A673 (cell line): Measurements from ENCODE around the gene SMURF1. TPM values are rescaled to one million over a fixed set of nuclear protein-coding genes. Genes with fewer than 3 reads are reported as not detected.

Experiments used
- BruUV-seq: library from RNA; stranded (reverse); fragments of 400-500 nt; replicated peaks from 2 replicates; lab custom pipeline; 2021; lab: Mats Ljungman, UMichigan
- CTCF ChIA-PET: fragments of 300-600 bp; sonication (Branson Sonifier 250); formaldehyde crosslinking; loops from one replicate; lab custom pipeline; 2022; ENCODE audit warnings: antibody characterized with exemption; lab: Charles Lee
- POLR2A ChIA-PET: fragments of 300-600 bp; sonication (Branson Sonifier 250); formaldehyde crosslinking; loops from one replicate; lab custom pipeline; 2022; ENCODE audit warnings: antibody characterized with exemption; ENCODE audit not compliant: low non-redundant PET; lab: Charles Lee
- DNase-seq: peaks from one replicate; pipeline ENCODE4 v3.0.0-alpha.2; 2015; ENCODE audit warnings: low spot score
- H3K27ac ChIP-seq: fragments of 200-600 bp; sonication (generic); 2 replicates; pipeline ENCODE4 v1.5.1; 2016; ENCODE audit warnings: mixed run types, low read depth, mild to moderate bottlenecking, mixed read lengths, antibody characterized with exemption, low read length; ENCODE audit not compliant: poor library complexity, severe bottlenecking
- H3K27me3 ChIP-seq: fragments of 200-600 bp; sonication (generic); replicated peaks from 2 replicates; pipeline ENCODE4 v1.6.1; 2017; ENCODE audit warnings: mixed run types, low read depth, mild to moderate bottlenecking, mixed read lengths, antibody characterized with exemption, low read length; ENCODE audit not compliant: insufficient read depth, poor library complexity
- H3K36me3 ChIP-seq: fragments of 200-600 bp; sonication (generic); 2 replicates; pipeline ENCODE4 v1.6.1; 2016; ENCODE audit warnings: mixed run types, mild to moderate bottlenecking, mixed read lengths, antibody characterized with exemption, low read length; ENCODE audit not compliant: insufficient read depth, poor library complexity, severe bottlenecking
- H3K4me1 ChIP-seq: fragments of 200-600 bp; sonication (generic); 2 replicates; pipeline ENCODE4 v1.6.1; 2017; ENCODE audit warnings: mixed run types, mild to moderate bottlenecking, mixed read lengths, antibody characterized with exemption, low read length; ENCODE audit not compliant: insufficient read depth, poor library complexity, severe bottlenecking
- H3K4me3 ChIP-seq: fragments of 200-600 bp; sonication (generic); 2 replicates; pipeline ENCODE4 v1.5.1; 2016; ENCODE audit warnings: low read depth, mixed run types, mild to moderate bottlenecking, mixed read lengths, low read length; ENCODE audit not compliant: poor library complexity, severe bottlenecking
- H3K9me3 ChIP-seq: fragments of 200-600 bp; sonication (generic); 2 replicates; pipeline ENCODE4 v1.6.1; 2016; ENCODE audit warnings: mixed run types, low read depth, mild to moderate bottlenecking, mixed read lengths, antibody characterized with exemption, low read length; ENCODE audit not compliant: poor library complexity, severe bottlenecking
- CTCF ChIP-seq: fragments of 300-800, 200-600 bp; sonication (generic); conservative IDR thresholded peaks from 2 replicates; pipeline ENCODE4 v1.5.1; 2017; ENCODE audit warnings: low read depth, mild to moderate bottlenecking, antibody characterized with exemption, low read length, moderate library complexity, mixed read lengths
- EZH2 ChIP-seq: fragments of 200-600 bp; sonication (generic); IDR thresholded peaks from 2 replicates; pipeline ENCODE4 v1.6.1; 2017; ENCODE audit warnings: borderline replicate concordance, low read depth, mild to moderate bottlenecking, mixed read lengths, antibody characterized with exemption, low read length; ENCODE audit not compliant: poor library complexity, severe bottlenecking
- intact Hi-C: fragments of 100-400 bp; cut with micrococcal nuclease; formaldehyde crosslinking; loops from one replicate; pipeline ENCODE4 v1.10.0; 2022; ENCODE audit not compliant: unreplicated experiment
- total RNA-seq: library from RNA; stranded (reverse); gene quantifications from 2 replicates; pipeline ENCODE4 v1.2.3, GENCODE V29; 2021

SMURF1 gene
- total RNA-seq, 1 experiment from 2014 or later: 16.5 TPM

GRCh38 chr7:99131290-99131689, 12.6 kb downstream of the SMURF1 start:
- DNase-seq: no peak
- Histone ChIP-seq H3K4me1 (peaks cover 10% of the 10 kb centered on the region), H3K36me3 (no peaks in the 10 kb centered on the region), H3K27me3 (no peaks in the 10 kb centered on the region), H3K27ac (no peak overlapping the region), H3K4me3 (no peak overlapping the region), H3K9me3 (no peaks in the 10 kb centered on the region)
- no peak for TF ChIP-seq EZH2
- TF ChIP-seq CTCF: no peak
- BruUV-seq: no TSS peak
- ChIA-PET CTCF (no interaction called here), POLR2A (no interaction called here)
- intact Hi-C loops: no loop called here

- POLR2A ChIA-PET: no interaction called here
- BruUV-seq: no TSS peak
Observed at GRCh38 chr7:99129536-99129935, 14.4 kb downstream of the SMURF1 start.

GRCh38 chr7:99129001-99129400, 14.9 kb downstream of the SMURF1 start:
- CTCF ChIA-PET: no interaction called here
- POLR2A ChIA-PET: no interaction called here
- H3K4me3 ChIP-seq: no peak overlapping the region
- peaks cover 4% of the 10 kb centered on the region for H3K4me1 ChIP-seq
- intact Hi-C loops: no loop called here
- H3K27me3 ChIP-seq: no peaks in the 10 kb centered on the region
- TF ChIP-seq EZH2: no peak
- no peak for TF ChIP-seq CTCF
- no peaks in the 10 kb centered on the region for H3K36me3 ChIP-seq
- no TSS peak for BruUV-seq
- no peak for DNase-seq
- no peak overlapping the region for H3K27ac ChIP-seq
- H3K9me3 ChIP-seq: no peaks in the 10 kb centered on the region

More at GRCh38 chr7:99129536-99129935, 14.4 kb downstream of the SMURF1 start:
- no peak for DNase-seq
- no peak overlapping the region for H3K4me3 ChIP-seq
- H3K27me3 ChIP-seq: no peaks in the 10 kb centered on the region
- H3K36me3 ChIP-seq: no peaks in the 10 kb centered on the region
- intact Hi-C loops: no loop called here
- H3K9me3 ChIP-seq: no peaks in the 10 kb centered on the region
- CTCF ChIA-PET: no interaction called here
- TF ChIP-seq CTCF (no peak), EZH2 (no peak)
- H3K4me1 ChIP-seq: peaks cover 4% of the 10 kb centered on the region
- H3K27ac ChIP-seq: no peak overlapping the region
